ENCODE data around the gene PRKAR2B.
"Not testable (repeated sequence)": the region's sequence is repeated elsewhere in the genome, so short reads cannot be mapped to it uniquely, and the experiment has no call there.

The PRKAR2B gene

DNA sequence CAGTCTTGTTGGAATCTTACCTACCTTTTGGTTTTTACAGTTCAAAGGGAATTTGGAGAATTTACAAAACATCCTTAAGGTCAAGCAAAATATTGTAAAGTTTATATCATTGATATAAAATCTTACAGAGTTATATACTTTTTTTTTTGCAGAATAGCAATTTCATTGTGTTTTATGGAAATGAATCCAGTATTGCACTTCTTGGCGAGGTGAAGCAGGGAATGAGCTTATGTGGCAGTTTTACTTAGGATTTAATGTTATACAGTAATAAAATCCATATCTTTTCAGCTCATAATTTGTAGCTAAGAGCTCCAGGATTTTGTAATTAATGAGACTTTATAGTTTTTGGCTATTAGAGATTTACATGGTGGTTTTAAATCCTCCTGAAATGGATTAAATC, 5.0 kb downstream of the PRKAR2B start:
- DNase-seq, result no peak

GRCh38 chr7:107049971-107050532, 5.5 kb downstream of the PRKAR2B start:
- DNase-seq, result no peak

DNA sequence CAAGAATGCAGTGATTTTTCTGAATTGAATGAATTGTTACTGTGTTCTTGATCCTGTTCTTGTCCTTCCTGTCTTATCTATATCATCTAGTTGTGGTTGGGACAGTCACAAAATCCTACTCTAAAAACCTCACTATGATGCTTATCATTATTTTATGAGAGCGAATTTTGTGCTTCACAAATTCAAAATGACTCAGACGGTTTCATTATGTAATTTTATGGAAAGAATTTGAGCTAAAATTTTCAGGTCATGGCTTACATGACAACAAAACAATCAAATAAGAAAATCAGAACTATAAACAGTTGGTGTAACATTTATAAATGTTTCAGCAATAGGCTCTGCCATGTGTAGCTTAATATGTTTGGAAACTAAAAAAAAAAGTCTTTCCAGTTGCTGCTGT, 6.9 kb downstream of the PRKAR2B start:
- DNase-seq, result peak; percentile 29

DNA sequence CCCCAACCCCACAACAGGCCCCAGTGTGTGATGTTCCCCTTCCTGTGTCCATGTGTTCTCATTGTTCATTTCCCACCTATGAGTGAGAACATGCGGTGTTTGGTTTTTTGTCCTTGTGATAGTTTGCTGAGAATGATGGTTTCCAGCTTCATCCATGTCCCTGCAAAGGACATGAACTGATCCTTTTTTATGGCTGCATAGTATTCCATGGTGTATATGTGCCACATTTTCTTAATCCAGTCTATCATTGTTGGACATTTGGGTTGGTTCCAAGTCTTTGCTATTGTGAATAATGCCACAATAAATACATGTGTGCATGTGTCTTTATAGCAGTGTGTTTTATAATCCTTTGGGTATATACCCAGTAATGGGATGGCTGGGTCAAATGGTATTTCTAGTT, 10.5 kb downstream of the PRKAR2B start:
- DNase-seq, result not testable (repeated sequence)

DNA sequence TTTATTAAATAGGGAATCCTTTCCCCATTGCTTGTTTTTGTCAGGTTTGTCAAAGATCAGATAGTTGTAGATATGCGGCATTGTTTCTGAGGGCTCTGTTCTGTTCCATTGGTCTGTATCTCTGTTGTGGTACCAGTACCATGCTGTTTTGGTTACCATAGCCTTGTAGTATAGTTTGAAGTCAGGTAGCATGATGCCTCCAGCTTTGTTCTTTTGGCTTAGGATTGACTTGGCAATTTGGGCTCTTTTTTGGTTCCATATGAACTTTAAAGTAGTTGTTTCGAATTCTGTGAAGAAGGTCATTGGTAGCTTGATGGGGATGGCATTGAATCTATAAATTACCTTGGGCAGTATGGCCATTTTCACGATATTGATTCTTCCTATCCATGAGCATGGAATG, 11.6 kb downstream of the PRKAR2B start:
- not testable (repeated sequence) for DNase-seq

- DNase-seq, result no peak
These were observed 12.4 kb downstream of the PRKAR2B start for GRCh38 chr7:107056728-107057473.

- no peak for DNase-seq
These were observed 12.9 kb downstream of the PRKAR2B start for GRCh38 chr7:107057474-107057833.

GRCh38 chr7:107059468-107059867, 15.0 kb downstream of the PRKAR2B start:
- DNase-seq, result no peak

DNA sequence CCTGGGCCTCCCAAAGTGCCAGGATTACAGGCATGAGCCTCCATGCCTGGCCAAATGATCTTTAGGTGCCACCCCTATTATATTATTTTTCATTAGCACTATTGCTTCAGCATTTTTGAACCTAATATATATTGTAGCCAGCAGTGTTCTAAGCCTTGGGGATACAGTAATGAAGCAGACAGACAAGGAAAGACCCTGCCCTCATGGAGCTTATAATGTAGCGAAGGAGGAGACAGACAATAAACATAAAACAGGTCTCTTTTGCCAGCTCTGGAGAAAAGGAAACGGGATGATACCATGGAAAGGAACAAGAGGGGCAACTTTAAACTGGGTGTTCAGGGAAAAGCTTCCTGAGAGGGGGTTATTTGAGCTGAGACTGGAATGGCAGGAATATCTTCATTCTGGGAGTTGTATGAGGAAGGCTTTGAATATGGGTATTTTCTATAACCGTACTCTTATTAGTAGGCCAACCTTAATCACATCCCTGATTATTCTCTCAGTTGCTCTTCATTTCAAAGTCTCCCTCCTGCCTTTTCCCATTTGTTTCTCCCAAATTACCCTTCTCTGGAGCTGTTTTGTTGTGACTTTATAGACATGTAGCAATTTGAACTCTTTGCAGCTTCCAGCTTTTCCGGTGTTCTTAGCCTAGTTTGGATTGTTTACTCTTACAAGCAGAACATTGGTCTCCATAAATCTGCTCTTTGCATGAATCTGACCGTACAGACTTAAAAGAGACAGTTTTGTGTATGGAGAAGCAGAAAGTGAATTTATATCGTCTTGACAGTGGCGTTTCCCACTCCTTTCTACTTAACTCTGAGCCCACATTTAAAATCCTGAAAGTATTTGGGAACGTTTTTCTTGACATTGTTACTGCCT, 19.0 kb downstream of the PRKAR2B start:
- DNase-seq, result no peak

DNA sequence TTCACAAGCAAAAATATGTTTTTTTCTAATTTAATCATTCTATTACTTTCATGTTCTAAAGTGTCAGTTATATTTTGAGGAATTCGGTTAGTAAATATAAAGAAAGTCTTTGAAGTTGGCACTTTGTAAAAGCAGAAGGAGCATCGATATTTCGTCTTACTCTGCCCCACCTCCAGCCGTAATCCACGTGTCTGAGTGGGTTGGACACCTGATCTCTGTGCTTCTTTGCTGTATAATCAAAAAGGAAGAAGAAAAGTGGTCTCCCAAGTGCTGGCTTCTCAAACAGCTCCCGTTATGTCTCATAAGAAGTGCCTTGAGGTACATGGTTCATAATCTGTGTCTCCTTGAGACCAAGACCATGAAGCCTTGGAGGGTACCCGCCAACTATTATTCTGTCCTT, 19.8 kb downstream of the PRKAR2B start:
- no peak for DNase-seq

DNA sequence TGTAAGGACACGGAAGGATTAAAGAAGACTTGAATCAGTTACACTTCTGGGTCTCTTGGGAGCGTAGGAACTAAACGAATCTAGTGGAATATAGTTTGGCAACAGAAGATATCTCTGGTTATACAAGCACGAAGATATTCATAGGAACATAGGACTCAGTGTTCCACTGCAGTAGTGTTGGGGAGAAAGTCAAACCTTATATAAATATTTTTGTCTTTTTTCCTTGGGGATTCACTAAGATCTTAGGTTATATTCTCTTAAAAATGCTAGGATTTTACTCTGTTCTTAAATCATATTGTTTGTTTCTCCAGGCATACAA, 21.4 kb downstream of the PRKAR2B start:
- DNase-seq, result no peak

DNA sequence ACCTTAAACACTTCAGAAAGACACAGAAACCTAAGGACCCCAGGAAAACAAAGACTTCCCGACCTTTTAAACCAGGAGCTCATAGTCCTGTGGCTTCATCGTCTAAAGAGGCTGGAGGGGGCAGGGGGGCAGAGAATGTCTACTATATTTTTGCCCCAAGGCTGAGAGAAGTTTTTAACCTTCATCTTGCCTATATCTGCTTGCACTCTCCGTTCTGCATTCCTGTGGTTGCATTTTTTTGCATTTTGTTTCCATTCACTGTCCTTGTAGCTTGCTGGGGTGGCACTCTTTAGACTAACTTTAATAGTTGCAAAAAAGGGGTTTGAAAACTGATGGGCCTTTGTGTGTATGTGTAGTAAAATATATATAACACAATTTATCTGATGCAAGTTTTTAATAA, 23.7 kb downstream of the PRKAR2B start:
- DNase-seq, result peak; percentile 36

GRCh38 chr7:107069457-107069856, 25.0 kb downstream of the PRKAR2B start:
- no peak for DNase-seq

- no peak for DNase-seq
These were observed 26.2 kb downstream of the PRKAR2B start for GRCh38 chr7:107070710-107071109.

- DNase-seq, result no peak
These were observed 26.6 kb downstream of the PRKAR2B start for GRCh38 chr7:107071129-107071528.

GRCh38 chr7:107072133-107072532, 27.6 kb downstream of the PRKAR2B start:
- DNase-seq, result no peak

DNA sequence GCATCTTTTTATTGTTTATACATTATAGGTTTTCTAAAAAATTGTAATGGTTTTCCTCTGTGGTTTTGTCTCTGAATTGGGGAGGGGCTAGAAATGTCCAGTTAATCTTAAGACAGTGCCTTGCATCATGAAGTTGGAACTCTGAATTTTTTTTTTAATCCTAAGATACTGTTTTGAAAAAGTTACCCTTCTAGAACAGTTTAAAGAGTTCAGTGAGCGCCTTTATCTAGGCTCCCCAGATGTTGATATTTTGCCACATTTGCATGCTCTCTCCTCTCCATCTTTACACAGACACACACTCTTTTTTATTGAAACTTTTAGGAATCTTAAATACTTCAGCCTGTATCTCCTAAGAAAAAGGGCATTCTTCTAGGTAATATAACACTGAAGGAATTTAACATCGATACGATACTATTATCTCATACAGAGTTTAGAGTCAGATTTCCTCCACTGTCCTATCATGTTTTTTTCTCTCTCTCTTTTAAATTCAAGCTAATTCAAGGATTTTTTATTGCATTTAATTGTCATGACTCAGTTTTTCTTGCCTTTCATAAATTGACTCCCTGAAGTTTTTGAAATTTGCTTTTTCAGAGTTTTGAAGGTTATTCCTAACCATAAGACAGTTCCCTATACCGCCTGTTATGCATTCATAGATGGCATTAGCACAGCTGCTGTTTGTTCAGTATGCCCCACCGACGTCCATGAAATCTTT, 31.5 kb downstream of the PRKAR2B start:
- DNase-seq, result no peak

DNA sequence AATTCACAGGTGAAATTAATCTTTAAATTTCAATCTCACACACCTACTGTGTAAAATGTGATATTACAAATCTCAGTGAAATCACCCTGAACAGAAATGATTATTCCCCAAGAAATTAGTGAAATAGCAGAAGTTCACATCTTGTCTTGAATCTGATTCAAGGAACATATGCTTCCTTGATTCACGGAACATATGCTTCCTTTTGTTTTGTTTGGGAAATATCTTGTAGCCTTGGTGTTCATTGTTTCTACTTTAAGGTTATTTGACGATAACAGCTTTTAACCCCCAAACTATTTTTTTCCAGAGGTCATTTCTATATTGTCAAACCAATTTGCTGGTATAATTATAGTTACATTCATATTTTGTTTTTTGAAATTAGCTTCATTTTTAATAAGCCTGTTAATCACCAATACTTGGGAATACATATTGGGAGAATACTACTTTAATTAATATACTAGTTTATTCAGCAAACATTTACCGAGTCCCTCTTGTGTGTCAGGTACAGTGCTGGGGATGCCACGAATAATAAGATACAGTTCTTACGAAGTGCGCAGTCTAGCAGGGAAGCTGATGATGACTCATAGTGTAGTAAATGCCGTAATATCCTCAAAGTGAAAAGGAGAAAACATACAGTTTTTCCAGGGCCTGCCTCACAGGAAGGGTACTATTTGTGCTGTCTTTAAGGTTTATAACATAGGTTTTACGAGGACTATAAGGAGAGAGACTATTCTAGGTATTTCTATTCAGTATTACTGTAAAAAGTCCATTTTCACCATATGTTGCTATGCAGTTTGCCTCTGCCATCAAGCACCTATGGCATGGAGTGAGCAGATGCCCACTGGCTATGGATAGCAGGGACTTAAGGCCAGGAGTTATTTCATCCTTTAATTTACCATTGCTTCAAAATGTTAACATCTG, 32.5 kb downstream of the PRKAR2B start:
- no peak for DNase-seq

DNA sequence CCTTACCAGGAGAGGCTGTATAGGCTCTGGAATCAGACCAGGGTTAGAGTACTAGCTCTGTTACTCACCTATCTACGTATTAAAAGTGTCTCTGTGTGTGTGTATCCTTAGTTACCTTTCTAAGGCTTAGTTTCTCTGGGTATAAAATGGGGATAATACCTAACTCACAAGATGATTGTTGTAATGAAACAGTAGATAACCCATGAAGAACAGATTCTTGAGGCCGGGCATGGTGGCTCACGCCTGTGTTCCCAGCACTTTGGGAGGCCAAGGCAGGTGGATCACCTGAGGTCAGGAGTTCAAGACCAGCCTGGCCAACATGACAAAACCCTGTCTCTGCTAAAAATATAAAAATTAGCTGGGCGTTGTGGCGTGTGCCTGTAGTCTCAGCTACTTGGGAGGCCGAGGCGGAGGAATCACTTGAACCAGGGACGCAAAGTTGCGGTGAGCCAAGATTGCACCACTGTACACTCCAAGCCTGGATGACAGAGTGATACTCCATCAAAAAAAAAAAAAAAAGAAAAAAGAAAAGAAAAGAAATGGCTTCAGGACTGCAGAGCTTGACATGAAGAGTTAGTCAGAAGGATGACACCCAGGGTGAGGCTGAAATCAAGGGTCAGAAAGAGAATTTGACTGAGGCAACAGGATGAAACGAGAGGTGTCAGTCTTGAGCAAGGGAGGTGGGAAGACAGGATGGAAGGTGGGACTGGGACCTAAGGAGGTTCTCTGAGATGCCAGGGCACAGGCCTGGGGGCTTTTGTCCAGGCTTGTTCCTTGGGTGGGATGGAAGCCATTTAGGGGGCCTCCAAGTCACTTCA, 33.4 kb downstream of the PRKAR2B start:
- DNase-seq, result no peak

DNA sequence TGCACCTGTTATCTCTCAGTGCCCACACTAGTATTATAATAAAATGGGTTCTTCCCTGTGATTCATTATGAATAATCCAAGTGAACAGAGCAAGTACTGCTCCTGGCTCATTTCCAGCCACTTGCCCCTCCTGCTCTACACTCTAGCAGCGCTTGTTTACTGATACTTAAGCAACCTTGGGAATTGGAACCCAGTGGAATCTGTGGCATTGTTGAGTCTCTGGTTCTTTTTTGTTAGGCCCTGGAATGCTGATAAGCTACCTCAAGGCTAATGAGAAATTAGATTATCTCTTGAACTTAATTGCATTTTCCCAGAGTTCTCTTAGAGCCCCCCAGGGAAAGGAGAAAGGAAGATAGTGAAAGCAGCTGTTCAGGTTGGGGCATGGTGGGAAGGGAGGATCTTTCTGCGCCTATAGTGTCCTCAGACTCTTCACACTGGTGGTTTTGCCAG, 34.0 kb downstream of the PRKAR2B start:
- DNase-seq, result peak; percentile 14

DNA sequence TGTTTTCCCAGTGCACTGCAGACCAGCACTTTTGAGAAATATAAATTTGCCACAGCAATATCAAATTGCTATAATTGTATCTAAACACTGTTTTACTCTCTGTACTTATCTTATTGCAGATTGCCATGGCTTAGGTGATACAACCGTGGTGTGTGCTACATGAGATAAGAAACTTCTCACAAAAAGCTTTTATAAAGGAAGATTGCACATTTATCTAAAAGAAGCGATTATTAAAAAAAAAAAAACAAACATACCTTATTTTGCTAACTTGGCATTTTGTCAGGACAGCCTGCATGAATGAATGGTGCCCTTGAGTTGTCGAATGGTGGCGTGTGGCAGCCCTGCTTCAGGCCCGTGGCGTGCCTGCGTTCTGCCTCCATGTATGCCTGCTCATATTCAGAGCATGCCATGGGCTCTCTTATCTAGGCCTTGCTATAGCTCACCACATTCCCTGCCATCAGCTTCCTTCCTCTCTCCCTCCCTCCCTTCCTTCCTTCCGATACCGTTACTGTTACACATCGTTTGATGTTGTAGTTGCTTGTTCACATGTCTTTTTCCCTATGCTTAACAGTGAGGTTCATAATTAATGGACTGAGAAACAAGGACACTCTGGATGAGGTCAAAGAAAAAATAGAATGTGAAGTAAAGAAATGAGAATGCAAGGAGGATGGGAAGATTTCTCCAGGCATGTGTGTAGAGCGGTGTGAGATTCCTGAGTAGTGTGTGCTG, 34.9 kb downstream of the PRKAR2B start:
- no peak for DNase-seq

Measured in fibroblast of skin of right quadriceps (primary cell).